ENCODE measurements around the gene UMPS. TPM values are rescaled to one million over a fixed set of nuclear protein-coding genes. Genes with fewer than 3 reads are reported as not detected.
"Not testable (repeated sequence)": the region's sequence is repeated elsewhere in the genome, so short reads cannot be mapped to it uniquely, and the experiment has no call there.

Gene UMPS
- polyA plus RNA-seq, 10 donors, result 17.7 to 29.6 (median 19.8) TPM

DNA sequence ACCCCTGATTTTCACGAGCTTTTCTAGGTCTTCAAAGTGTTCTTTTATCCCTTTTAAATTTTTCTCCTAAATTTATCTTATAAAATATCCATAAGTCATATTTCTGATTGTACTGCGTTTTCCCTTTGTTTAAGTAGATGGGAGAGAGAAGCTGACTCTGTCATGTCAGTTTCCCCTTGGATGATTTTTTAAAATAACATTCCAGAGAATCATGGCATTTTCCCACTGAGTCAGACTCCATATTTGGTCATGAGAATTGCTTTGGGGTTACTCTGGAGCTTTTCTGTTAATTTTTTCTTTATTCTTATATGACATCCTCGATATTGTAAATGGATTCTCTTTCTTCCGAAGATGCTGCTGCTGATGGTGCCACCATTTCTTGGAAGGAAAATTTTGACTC lies 28.6 kb upstream of the UMPS start:
- DNase-seq, result peak in 1 of 3 donors; percentile 55

DNA sequence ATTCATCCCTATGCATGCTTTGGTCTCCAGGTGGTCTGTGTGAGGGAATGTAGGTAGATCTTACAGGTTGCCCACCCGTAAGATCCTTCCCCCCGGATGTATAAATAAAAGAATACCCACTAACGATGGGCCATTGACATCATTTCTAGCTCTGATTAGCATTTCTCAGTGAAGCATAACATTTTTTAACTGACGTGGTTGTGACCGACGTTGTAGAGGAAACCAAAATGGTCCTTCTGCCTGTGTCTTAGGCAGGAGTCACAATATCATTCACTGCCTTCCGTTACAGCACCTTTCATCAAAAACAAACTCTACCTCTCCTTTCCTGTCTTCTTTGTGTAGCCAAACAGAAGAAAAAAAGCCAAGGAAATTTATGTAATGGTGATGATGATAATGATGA lies 27.3 kb upstream of the UMPS start:
- no peak for DNase-seq

DNA sequence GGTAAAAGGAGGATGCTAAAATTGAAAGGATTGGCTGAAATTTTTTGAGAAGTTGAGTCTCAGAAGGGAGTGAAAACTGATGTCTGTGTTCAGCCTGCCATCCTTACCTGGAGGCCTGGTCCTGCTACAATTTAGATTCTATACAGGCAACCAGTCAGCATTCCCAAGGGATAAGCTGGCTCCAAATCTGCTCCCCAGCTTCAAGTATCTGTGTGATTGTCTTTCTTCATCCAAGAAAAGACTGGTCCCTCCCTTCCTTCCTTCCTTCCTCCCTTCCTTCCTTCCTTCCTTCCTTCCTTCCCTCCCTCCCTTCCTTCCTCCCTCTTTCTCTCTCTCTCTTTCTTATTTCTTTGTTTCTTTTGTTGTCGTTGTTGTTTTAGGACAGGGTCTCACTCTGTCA lies 24.7 kb upstream of the UMPS start:
- no peak for DNase-seq

- DNase-seq, result not testable (repeated sequence)
These were observed 23.0 kb upstream of the UMPS start for GRCh38 chr3:124707223-124707622.

DNA sequence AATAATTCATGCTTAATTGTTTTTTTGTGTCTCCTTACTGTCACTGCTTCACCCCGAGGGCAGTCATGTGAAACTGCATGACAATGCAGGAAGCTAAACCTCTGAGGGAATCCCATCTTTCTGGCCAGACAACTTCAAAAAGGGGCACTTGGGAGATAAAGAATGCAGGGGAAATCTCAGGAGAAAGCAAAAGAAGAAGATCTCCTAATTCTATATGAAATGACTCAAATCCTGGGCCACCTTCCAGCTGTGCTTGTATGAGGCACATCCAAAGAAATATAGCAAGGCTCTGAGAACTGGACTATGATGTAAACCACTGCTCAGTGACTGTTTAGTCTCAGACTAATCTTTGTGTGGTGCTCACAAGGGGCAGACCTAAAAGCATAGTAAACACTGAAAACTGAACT lies 22.6 kb upstream of the UMPS start:
- peak; percentile 53 to 84 (median 78) for DNase-seq

- peak in 2 of 3 donors; percentile 19 to 64 for DNase-seq
These were observed 15.9 kb upstream of the UMPS start for GRCh38 chr3:124714223-124714853.

- DNase-seq, result no peak
These were observed 7.7 kb upstream of the UMPS start for GRCh38 chr3:124722589-124722988.

- DNase-seq, result no peak
These were observed 667 bp downstream of the UMPS start for GRCh38 chr3:124730941-124731297.

- DNase-seq, result no peak
These were observed 1.5 kb downstream of the UMPS start for GRCh38 chr3:124731760-124732159.

DNA sequence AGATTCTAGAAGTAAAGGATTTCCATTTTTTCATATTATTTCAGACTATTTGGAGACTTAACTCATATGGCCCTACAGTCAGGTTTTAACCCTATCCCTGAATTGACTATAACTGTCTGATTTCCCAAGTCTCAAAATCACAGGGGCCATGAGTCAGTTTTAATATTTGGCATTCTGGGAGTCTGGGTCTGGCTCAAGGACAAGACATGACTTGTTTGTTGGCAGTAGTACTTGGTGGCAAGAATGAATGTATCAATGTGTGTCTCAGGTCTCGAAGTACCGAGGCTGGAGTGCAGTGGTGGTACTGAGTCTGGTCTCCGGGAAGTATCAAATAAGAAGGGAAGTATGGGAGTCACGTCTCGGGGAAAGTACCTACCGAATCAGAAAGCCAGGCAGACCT lies 10.8 kb downstream of the UMPS start:
- DNase-seq, result no peak

- DNase-seq, result no peak
These were observed 15.5 kb downstream of the UMPS start for GRCh38 chr3:124745756-124746155.

- no peak for DNase-seq
These were observed 17.1 kb downstream of the UMPS start for GRCh38 chr3:124747111-124747981.

- no peak for DNase-seq
These were observed 18.4 kb downstream of the UMPS start for GRCh38 chr3:124748560-124749198.

- DNase-seq, result not testable (repeated sequence)
These were observed 19.6 kb downstream of the UMPS start for GRCh38 chr3:124749877-124750276.

DNA sequence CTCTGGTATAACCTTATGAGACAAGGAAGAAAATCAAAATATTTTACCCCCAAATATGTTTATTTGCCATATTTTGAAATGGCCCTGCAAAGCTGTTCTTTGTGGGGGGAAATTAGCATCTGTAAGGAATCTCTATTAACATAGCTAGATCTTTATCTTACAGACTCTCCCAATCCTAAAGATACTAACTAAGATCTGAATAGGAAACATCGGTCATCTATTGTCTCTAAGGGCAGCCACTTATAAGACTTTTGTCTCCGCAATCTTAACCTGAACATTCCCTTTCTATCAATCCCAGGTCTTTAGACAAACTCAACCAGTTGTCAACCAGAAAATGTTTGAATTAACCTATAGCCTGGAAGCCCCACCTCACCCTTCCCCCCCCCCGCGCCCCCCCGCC lies 21.2 kb downstream of the UMPS start:
- DNase-seq, result no peak

DNA sequence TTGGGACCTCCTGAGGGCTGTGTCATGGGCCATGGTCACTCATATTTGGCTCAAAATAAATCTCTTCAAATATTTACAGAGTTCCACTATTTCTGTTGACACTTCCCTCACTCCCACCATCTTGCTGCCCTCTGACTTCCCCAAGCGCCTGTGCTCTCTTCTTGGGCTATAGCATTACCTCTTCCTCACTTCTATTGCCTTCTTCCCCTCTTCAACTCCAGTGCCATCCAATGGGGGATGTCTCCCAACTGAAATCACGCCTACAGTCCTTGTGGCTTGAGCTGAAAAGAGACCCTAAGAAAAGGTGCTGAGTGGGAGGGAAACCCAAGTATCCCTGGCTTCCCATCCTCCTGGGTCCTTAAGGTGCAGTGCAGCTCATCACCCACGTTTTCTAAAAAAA lies 21.8 kb downstream of the UMPS start:
- no peak for DNase-seq

DNA sequence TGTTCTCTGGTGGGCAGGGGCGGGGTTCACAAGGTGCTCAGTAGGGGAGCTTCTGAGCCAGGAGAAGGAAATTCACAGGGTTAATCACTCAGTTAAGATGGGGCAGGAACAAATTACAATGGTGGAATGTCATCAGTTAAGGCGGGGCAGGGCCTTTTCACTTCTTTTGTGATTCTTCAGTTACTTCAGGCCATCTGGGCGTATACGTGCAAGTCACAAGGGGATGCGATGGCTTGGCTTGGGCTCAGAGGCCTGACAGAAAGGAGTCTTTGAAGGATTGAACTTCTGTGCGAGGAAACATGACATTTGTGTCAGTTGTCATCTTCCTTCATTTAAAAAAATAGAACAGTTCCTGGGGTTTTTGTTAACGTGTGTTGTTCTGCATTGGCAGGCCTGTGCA lies 27.7 kb downstream of the UMPS start:
- not testable (repeated sequence) for DNase-seq

GRCh38 chr3:124758851-124759635 lies 28.8 kb downstream of the UMPS start:
- no peak for DNase-seq

DNA sequence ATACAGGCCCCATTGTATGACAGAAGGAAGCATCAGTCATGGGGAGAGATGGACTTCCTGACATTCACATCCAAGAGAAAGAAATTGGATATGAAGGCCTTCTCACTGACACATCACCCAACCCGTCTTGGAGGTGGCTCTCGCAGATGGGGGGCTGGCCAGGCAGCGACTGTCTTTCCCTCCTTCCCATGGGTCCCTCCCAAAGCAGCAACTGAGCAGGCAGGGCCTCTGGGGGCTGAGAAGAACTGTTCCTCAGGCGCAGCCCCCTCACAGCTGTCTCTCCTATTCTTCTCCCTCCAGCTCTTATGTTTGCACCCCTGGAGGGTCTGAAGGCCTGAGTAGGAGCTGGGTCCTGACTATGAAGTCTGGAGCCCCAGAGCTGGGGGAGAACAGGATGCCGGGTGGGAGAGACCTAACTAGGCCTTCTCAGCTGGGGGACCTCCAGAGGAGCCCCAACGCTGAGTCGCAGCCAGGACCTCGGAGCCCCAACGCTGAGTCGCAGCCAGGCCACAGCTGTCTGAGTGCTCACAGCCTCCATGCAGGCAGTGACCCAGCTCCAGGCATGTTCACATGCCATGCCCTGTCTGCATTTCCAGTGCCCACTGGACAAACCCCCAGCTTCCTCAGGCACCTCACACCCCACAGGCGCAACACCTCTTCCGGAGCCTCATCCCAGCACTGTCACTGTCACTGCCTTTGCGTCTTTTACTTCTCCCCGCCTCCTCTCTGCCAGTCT lies 29.6 kb downstream of the UMPS start:
- DNase-seq, result peak in 1 of 3 donors; percentile 12

DNA sequence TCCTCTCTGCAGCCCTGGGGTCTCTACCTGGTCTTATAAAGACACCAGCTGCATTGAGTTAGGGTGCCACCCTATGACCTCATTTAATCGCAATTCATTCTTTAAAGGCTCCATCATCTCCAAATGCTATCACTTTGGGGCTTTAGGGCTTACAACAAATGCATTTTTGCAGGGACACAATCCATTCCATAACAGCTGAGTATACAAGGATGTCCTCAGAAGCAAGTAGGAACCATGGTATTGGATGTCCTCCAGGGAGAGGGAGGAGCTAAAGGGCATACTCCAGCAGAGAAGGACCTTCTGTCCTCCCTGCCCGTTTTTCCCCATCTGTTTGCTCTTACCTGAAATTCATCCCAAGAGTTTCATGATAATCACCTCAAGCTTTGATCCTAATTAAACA lies 30.3 kb downstream of the UMPS start:
- DNase-seq, result peak in 2 of 3 donors; percentile 26 to 34

DNA sequence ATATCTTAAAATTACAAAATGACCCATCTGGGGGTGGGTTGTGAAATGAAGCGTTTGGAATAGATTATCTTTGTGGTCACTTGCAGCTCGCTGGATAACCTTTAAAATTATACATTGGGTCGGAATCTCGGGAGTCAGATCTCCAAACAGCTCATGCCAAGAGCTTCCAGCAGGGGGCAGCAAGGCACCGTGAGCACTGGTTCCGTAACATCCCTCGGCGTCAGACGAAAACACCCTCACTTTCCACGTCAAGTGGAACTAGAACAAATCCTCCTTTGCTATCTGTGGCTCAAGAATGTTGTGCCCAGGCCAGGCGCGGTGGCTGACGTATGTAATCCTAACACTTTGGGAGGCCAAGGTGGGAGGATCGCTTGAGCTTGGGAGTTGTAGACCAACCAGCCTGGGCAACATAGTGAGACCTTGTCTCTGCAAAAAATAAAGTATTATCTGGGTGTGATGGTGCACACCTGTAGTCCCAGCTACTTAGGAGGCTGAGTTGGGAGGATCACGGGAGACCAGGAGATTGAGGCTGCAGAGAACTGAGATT lies 31.1 kb downstream of the UMPS start:
- peak; percentile 72 to 90 (median 87) for DNase-seq

All from muscle of back (tissue), 11 donors.